Fibroblast of lung (primary cell): ENCODE results near the gene LPP.

Experiments
- EZH2 ChIP-seq: IDR thresholded peaks from 2 replicates; pipeline ENCODE4 v1.5.1; 2012; ENCODE audit warnings: low read length, control low read depth, mild to moderate bottlenecking; ENCODE audit errors: missing control alignments
- TF ChIP-seq, protein P1 (sequence below), 2 donors: IDR thresholded peaks in 1 of 2; conservative IDR thresholded peaks in 1 of 2; 1 replicate in 1 of 2; 2 replicates in 1 of 2; pipeline ENCODE4 v1.5.1; 2011 to 2012; ENCODE audit warnings: low read length in 2 of 2, control low read depth in 1 of 2, inconsistent platforms in 1 of 2, low read depth in 1 of 2, mild to moderate bottlenecking in 1 of 2

- TF ChIP-seq, protein P1, sequence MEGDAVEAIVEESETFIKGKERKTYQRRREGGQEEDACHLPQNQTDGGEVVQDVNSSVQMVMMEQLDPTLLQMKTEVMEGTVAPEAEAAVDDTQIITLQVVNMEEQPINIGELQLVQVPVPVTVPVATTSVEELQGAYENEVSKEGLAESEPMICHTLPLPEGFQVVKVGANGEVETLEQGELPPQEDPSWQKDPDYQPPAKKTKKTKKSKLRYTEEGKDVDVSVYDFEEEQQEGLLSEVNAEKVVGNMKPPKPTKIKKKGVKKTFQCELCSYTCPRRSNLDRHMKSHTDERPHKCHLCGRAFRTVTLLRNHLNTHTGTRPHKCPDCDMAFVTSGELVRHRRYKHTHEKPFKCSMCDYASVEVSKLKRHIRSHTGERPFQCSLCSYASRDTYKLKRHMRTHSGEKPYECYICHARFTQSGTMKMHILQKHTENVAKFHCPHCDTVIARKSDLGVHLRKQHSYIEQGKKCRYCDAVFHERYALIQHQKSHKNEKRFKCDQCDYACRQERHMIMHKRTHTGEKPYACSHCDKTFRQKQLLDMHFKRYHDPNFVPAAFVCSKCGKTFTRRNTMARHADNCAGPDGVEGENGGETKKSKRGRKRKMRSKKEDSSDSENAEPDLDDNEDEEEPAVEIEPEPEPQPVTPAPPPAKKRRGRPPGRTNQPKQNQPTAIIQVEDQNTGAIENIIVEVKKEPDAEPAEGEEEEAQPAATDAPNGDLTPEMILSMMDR (conservative IDR thresholded peaks at IDR 0.05 in 1 of 2, IDR thresholded peaks at IDR 0.05 in 1 of 2; ENCODE audit: low read depth in 1 of 2, low read length in 2 of 2) = no peak
- no peak for TF ChIP-seq EZH2
Observed at GRCh38 chr3:188434594-188434993, 280.6 kb downstream of the LPP start.
